GM18858 (cell line): ENCODE data around the gene CASP8.
A peak's percentile ranks its signal among the peaks of the same experiment; 100 is the strongest.
"Not testable (repeated sequence)": the region's sequence is repeated elsewhere in the genome, so short reads cannot be mapped to it uniquely, and the experiment has no call there.

Source experiments
- ATAC-seq: cut with Tn5 transposase; IDR thresholded peaks from one replicate; pipeline ENCODE4 v1.9.1; 2021; ENCODE audit not compliant: unreplicated experiment

The CASP8 gene

DNA sequence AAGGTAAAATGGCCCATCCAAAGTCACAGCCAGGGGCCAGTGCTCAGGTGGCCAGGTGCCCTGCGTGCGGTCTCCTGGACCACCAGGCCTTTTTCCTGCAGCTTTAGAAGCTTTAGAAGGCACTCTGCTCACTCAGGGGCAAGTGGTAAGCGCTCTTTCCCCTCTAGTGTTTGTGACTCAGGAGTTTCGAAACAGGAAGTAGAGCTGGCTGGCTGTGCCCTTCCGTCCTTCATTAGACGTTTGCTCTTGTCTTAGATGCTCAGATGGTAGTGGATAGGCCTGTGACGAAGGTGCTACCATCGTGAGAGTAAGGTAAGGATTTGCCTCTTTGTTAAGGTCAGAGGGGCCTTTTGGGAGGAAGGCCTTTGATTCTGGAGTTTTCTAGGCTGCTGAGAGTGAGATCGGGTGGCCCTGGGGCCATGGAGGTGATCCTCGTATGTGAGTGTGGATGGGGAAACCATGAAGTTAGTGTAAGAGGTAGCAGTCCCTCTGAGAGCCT is at the start of gene CASP8:
TSS of gene CASP8 (plus strand) at position 235 of the 499 bp plus-strand sequence. CDS start 5,951 bp downstream, outside the sequence.
- peak; percentile 22 for ATAC-seq

DNA sequence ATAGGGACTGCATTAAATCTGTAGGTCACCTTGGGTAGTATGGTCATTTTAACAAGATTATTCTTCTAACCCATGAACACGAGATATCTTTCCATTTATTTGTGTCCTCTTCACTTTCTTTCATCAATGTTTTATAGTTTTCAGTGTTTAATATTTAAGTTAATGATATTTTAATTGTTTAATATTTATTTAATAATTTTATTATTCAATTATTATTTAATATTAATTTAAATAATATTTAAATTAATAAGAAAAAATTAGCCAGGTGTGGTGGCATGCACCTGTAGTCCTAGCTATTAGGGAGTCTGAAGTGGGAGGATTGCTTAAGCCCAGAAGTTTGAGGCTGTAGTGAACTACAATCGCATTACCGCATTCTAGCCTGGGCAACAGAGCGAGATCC is 44.4 kb upstream of the CASP8 start:
- ATAC-seq: no peak

DNA sequence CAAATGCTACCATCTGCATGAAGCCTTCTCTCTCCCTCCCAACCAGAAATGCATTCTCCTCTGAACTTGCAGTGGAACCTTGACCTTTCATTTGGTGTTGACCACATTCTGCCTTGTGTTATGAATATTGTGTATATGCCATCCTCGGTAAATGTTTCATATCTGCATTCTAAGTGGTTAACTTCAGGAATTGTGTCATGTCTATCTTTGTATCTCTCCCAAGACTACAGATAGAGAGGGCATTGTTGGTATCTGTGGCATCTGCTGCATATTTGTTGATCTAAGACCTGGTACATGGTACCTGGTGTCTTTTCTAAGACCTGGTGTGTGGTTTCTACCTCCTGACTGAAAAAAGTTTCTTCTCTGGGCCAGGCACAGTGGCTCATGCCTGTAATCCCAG is 43.4 kb upstream of the CASP8 start:
- no peak for ATAC-seq

DNA sequence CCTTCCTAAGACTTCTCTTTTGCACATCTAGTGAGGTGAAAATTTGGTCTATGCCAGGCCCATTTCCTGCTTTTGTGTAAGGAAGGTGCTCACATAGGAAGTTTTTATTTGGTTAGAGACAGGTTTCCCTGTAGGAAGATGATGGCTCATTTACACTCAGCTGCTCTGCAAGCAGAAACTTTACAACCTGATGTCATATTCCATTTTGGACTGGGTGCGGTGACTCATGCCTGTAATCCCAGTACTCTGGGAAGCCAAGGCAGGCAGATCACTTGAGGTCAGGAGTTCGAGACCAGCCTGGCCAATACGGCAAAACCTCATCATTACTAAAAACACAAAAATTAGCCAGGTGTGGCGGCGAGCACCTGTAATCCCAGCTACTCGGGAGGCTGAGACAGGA is 41.6 kb upstream of the CASP8 start:
- ATAC-seq: no peak

DNA sequence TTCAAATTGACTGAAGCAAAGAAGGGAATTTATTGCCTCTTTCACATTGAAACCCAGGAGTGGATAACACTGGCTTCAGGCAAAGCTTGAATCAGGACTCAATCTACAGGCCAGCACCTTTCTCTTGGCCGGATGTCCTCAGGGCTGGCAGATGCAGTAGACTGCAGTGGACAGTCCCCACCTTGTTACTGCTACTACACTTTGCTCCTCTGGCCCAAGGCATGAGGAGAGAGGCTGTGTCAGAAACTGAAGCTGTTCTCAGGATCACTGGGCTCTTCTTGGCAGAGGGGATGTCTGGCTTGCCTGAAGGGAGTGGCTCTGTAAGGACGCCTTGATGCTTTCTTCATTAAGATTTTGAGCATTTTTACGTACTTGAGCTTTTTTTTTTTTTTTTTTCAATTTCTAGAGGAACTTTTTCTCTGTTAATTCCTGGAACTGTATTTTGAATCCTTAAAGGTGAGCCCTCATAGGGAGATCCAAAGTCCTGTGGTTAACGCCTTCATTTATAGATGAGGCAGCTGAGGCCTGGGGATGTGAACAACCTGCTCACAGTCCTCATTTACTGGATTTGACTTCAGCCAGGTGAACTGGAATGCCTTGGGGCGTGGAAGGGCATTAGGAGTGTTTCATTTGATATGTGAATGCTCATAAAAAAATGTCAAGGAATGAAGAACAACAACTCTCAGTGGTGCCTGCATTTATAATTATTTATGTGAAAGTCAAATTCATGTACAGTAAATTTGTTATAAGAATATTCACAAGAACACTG is 40.8 kb upstream of the CASP8 start:
- no peak for ATAC-seq

DNA sequence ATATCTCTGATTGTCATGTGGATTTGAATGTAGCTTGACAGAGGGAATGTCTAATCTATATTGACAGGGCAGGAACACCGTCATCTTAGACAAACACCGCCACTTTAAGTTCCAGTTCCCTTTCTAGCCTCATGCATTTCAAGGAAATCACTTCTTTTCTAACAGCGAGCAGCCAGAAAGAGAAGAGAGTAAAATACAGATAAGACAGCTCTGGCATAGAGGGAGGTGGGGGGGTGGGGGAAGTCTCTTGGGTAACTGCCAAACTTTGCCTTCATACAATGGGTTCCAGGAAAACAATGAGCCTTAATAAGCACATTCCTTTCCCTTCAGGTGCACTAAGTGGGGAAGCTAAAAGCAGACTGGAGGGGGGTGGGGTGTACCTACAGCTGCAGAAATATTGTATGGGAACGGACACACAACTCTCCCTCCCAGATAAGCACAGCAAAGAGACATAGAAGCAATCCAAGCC is 40.2 kb upstream of the CASP8 start:
- ATAC-seq: no peak

DNA sequence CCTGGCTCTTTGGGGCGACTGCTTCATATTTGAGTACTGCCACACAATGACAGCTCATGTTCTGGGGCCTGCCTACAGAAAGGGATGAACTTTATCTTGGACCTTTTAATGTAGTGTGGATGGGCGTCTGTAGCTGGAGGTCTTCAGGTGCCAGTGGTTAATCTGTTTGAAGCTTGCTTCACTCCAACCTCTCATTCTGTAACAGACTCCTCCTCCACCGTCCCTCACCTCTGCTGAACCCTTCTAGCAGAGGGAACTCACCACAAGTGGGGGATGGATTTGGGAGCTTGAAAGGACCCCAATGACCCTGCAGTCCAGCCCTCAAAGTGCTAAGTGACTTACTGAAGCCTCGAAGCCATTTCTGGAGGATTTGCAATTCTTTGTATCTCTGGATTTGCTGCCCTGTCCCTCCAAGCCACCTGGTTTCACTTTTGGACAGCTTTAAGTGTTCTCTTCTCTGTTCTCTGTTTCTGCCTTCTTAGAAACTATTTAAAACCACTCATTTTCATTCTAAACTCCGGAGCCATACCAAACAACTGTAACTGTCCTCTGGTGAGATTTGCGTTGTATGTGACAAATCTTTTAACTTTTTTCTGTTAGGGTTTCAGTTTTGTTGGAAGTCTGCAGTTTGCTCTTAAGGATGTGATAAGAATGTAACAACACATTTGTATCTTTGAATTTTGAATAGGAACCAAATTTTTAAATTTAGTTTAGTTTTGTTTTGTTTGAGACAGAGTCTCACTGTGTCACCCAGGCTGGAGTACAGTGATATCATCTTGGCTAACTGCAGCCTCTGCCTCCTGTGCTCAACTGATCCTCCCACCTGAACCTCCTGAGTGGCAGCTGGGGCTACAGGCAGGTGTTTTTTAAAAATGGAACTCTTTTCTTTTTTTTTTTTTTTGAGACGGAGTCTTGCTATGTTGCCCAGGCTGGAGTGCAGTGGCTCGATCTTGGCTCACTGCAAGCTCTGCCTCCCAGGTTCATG is 37.0 kb upstream of the CASP8 start:
- ATAC-seq: peak; percentile 91

DNA sequence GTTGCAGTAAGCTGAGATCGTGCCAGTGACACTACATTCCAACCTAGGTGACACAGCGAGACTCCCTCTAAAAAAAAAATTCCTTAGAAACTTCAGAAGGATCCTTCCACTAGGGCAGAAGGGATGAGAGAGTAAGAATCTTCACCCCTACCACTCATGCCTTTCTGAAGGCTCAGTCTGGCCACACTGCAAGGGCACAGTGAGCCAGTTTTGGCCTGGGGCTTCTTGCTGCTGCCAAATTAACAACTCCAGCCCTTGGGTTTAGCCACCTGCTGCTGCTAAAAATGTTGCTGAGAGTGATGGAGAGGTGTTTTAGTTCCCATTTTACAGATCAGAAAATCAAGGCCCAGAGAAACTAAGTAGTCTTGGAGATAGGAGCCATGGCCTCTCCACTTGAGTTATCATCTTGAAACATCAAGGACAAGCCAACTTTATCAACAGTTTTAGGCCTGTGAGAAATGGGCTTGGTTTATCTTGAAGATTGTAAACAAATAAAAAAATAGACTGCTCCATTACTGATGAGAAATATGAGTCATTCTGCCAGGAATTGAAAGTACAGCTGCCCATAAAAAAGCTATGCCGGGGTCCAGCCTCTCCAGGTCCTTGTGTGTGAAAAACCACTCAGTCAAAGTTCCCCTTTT is 31.9 kb upstream of the CASP8 start:
- no peak for ATAC-seq

DNA sequence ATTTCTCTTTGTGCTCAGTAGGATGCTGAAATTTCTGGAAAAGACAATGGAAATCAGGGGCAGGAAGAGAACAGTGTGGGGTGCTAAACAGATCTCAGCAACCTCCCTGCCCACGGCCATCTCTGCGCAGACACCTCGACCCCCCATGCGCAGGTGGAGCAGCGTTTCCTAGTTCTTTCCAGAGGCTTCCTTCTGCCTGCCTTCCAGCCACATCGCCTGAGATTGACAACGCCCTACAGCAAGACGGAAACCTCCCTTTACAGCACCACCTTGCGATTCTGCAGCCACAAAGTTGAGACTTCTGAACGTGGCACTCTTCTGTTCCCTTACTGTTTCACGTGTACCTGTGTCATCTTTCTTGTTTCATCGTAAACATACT is 31.4 kb upstream of the CASP8 start:
- no peak for ATAC-seq

DNA sequence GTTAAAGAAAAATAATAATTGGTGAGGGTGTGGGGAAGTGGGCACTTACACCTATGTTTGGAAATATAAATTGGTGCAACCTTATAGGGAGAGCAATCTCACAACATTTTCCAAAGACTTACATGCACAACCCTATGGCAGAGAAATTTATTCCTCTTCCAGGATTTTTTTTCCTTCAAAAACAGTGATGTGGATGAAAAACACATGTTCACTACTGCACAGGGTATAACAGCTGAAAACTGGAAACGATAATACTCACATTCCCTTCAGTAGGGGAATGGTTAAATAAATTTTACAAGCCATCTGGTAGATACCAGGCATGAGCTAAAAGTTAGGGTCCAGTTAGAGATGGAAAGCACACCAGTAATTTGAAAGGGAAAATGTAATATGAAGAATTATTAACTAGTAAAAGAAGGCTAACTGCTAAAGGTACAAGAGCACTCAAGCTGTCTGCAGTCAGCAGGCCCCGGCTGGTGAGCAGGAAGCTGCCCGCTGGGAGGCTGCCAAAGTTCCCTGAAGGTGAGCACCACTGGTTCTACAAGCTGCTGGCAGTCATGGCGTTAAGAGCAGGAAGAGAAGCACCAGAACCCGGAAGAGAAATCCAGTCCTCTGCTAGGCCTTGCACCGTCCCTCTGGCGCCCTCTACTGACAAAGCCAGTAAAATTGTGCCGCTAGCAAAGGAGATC is 28.4 kb upstream of the CASP8 start:
- peak; percentile 37 for ATAC-seq

DNA sequence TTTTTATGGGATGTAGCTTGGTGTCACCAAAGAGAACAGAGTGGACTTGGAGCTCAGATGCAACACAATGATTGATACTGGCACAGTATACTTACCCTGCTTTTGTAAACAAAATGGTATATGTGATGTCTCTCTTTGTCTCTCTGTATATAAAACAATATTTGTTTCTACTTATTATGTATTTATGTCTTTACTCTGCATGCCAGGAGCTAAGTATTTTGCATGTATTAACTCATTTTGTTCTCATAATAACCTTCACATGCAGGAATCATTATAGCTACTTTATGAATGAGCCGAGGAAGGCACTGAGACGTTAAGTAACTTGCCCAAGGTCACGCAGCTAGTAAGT is 27.9 kb upstream of the CASP8 start:
- ATAC-seq: no peak

DNA sequence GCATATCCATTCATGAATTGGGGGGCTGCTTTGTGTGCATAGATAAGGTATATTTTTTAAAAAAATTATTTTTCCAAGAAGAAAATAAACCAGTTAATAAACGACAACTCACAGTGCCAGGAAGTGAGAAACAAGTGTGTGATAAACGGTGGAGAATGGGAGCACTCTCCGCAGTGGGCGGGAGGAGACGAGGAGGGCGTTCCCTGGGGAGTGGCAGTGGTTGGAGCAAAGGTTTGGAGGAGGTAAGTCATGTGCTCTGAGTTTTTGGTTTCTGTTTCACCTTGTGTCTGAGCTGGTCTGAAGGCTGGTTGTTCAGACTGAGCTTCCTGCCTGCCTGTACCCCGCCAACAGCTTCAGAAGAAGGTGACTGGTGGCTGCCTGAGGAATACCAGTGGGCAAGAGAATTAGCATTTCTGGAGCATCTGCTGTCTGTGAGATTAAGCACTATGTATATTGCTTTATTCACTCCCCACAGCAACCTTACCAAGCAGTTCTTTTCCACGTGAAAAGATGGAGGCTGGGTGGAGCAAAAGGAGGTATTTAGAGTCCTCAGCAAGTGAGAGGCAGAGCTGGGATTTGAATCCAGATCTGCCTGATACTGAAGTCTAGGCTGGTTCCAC is 27.0 kb upstream of the CASP8 start:
- peak; percentile 92 for ATAC-seq

DNA sequence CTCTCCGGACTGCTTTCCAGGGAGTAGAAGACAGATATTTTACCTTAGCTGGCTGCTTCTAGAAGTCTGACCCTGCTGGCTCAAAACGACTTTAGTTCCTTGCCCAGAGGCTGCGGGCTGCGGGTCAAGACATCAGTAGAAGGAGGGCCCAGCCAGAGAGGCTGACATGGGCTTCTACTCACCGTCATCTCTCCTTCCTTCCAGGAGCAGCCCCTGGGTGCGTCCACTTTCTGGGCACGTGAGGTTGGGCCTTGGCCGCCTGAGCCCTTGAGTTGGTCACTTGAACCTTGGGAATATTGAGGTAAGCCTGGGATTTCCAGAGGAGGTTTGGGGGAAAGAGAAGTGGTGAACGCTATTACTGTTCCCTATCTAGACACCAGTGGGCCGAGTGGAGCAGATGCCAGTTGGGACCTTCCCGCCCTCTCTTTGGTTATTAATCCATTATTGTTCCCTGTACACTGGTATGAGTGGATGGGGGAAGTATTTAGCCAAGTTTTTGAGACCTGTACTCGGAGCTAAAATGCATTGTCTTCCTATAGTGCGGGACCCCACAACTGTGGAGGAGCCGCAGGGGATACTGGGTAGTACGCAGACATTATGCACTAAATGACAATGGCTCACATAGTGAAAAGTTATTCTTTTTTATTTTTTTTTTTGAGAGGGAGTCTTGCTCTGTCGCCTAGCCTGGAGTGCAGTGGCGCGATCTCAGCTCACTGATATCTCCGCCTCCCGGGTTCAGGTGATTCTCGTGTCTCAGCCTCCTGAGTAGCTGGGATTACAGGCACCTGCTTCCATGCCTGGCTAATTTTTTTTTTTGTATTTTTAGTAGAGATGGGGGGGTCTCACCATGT is 26.3 kb upstream of the CASP8 start:
- peak; percentile 2 for ATAC-seq

DNA sequence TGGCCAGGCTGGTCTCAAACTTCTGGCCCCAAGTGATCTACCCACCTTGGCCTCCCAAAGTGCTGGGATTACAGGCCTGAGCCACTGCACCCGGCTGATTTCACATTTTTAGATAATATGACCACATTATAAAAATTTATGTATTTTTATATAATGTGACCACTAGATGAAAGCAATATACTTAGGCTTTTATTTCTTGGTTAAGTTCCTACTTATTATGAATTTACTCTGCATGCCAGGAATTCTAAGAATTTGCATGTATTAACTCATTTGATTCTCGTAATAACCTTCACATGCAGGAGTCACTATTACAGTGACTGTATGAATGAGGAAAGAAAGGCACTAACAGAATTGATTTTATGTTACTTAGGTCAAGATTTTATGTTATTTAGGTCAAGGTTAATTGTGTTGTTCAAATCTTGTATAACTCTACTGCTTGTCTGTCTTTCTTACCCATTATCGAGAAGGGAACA is 25.6 kb upstream of the CASP8 start:
- ATAC-seq: no peak

DNA sequence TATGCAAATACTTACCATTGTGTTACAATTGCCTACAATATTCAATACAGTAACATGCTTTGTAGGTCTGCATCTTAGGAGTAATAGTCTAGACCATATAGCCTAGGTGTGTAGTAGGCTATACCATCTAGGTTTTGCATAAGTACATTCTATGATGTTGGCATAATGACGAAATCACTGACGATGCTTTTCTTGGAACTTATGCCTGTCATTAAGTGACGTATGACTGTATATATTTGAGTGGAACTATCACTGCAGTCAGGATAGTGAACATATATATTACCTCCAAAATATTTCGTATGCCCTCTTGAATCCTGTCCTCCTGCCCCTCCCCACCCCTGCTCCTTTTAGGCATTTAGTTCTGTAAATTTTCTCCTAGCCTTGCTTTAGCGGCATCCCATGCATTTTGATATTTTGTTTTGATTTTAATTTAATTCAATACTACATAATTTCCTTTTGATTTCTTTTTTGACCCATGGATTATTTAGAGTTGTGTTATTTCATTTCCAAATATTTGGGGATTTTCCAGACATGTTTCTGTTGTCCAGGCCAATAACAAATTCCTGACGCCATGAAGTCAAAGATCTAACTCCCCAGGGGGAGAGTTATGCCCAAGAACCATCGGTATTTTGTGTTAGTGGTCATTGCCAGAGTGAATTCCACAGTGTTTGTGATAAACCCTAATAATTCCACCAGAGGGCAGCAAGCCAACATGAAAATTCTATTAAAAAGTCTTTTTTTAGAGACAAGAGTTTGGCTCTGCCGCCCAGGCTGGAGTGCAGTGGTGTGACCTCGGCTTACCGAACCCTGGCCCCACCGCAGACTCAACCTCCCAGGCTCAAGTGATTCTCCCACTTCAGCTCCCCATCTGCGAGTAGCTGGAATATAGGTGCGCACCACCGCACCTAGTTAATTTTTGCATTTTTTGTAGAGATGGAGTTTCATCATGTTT is 24.2 kb upstream of the CASP8 start:
- ATAC-seq: no peak

DNA sequence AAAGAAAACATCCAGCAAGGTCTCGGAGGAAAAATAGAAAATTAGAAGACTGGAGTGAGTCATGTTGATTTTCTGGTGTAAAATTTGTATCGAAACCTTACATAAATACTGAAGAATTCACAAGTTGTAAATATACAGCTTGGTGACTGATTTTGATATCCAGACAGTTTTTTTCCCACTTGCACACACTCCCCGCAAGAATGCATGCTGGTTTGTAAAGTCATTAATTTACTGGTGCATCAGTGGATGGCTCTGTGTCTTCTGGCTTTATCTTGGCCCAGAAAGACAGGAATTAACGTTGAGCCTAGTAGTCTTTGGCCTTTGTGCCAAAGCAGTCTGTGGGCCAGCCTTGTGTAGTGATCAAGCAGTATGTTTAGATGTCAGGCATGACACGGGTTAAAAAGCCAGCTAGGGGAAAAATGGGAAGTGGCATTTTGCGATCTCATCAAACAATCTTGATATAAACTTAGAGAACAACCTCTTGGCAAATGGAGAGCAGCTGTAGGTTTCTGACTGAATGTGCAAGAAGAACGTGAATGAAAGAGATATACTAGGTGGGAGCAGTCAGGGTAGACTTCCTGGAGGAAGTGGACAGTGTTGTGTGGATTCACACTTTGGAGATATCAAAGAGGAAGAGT is 22.7 kb upstream of the CASP8 start:
- ATAC-seq: no peak

DNA sequence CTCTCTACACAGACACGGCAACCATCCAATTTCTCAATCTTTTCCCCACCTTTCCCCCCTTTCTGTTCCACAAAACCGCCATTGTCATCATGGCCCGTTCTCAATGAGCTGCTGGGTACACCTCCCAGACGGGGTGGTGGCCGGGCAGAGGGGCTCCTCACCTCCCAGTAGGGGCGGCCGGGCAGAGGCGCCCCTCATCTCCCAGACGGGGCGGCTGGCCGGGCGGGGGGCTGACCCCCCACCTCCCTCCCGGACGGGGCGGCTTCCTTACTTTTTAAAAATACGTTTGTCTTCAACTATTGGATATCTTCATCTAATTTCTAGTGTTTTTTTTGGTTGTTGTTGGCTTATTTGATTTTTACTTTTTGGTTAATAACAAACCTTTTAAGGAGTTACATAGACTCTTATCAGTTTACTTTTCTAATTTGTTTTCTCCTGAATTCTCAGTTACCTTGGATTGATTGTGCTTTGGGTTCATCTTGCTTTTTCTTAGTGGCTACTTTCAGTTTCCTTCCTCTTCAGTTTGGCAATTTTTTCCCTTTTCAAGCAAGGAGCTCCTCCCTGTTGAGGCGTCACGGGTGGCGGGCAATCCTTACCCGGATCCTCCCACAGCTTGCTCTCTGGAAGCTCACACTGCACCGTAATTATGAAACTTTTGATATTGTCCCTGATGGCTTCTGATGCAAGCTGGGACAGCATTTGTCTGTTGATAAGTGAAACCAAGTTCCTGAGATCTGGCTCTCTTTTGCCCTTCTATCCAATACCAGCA is 21.0 kb upstream of the CASP8 start:
- not testable (repeated sequence) for ATAC-seq
